NCI-H446 treated with DMSO at 0.1 percent for 48 hours (cell line): ENCODE results near the gene BAIAP2.

Source experiments
- DNase-seq: peaks from one replicate; lab custom pipeline; 2025; lab: John Stamatoyannopoulos, UW

The BAIAP2 gene

GRCh38 chr17:81037798-81038733 lies 3.1 kb downstream of the BAIAP2 start:
- no peak for DNase-seq

DNA sequence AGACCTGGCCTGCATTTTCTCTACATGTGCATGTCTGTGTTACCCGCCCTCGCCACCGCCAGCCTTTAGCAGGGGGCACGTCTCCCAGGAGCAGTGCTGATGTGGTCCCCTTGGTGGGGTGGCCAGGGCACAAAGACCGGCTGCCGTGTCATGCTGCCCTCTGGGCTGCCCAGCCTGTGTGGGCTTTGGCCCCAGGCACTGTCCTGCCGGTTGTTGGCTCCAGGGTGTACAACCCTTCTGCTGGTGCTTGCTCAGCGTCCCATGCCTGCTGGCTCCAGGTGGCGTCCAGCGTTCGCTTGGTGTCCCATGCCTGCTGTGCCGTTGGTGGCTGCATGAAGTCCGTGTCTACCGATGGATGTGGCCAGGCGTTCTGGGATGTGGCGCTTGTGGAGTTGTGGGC lies 4.1 kb downstream of the BAIAP2 start:
- DNase-seq, result no peak

- no peak for DNase-seq
Observed at GRCh38 chr17:81039854-81040758, 5.2 kb downstream of the BAIAP2 start.

DNA sequence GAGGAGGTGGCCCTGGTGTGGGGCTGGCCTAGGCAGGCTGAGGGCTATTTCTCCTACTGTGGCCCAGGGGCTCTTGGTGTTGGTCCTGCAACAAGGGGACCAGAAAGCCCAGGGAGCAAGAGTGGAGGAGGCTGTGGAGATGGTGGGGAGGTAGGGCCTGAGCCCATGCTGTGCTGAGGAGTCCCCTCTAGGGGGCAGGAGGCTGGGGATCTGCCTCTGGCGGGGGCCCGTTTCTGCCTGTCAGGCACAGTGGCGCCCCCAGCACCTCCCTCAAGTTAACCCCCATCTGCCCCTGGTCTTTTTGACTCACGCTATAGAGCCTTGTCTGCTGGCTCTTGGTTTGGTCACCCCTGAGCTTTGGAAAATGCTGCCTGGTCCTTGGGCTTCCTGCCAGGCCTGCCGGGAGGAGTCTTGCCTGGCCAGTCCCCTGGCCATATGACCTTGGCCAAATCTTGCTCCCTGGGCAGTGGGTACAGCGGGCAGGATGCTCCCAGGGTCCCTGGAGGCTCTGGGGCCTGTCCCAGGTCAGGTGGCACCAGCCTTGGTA lies 5.9 kb downstream of the BAIAP2 start:
- no peak for DNase-seq

- no peak for DNase-seq
Observed at GRCh38 chr17:81042606-81043005, 7.7 kb downstream of the BAIAP2 start.

DNA sequence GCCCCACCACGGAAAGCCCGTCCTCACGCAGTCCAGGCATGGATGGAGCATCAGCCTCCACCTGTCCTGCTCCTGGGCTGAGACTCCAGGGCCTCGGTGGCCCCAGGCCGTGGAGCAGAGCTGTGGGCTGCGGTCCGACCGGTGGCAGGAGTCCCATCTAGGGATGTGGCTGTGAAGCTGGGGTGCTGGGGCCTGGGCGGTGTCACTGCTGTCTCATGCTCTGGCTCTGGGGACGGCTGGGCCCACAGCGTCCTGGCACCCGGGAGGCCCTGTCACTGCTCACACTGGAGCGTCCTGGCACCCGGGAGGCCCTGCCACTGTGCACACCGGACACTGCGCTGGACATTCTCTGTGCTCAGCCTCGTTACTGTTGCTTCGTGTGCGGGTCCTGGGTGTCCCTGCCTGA lies 8.4 kb downstream of the BAIAP2 start:
- no peak for DNase-seq

DNA sequence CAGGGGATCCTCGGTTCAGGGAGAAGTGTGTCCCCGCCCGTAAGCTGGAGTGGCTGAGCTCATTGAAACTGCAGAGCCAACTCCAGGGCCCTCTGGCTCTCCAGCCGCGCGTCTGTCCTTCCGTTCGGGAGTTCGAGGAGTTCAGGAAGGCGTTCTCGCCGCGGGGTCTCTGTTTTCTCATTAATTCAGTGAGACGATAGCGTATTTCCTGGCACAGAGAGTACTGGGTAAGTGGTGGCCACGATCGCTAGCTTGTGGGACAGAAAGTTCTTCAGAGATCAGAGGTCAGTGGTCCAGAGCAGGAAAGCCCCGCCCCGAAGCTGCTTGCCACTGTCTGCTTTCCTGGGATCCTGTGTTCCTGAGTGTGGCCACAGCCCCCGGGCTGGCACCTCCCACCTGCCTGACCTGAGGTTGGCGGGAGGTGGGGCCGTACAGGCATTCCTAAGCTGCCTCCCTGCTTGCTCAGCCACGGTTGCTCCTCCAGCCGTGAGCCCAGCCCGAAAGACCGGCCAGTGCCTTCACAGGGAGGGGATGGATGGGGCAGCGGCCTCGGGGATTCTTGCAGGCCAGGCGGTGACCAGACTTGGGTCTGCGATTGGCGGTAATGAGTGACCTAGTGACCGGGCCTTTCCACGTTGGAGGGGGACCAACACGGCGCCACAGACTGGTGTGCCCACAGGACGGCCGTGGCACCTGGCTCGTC lies 8.9 kb downstream of the BAIAP2 start:
- DNase-seq, result no peak

DNA sequence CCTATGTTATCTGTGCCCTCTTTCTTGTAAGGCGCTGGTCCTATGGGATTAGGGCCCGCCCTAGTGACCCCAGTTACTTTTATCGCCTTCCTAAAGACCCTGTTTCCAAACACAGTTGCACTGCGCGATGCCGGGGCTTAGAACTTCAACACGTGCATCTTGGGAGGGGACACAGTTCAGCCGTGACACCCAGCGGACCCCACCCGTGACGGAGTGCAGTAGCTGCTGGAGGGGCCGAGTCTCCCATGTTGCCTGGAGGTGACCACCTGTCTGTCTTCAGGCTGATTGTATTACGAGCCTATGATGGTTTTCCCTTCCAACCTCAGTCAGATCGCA lies 9.4 kb downstream of the BAIAP2 start:
- no peak for DNase-seq

- DNase-seq, result no peak
Observed at GRCh38 chr17:81044764-81045589, 10.0 kb downstream of the BAIAP2 start.

GRCh38 chr17:81045590-81046095 lies 10.7 kb downstream of the BAIAP2 start:
- DNase-seq, result no peak

DNA sequence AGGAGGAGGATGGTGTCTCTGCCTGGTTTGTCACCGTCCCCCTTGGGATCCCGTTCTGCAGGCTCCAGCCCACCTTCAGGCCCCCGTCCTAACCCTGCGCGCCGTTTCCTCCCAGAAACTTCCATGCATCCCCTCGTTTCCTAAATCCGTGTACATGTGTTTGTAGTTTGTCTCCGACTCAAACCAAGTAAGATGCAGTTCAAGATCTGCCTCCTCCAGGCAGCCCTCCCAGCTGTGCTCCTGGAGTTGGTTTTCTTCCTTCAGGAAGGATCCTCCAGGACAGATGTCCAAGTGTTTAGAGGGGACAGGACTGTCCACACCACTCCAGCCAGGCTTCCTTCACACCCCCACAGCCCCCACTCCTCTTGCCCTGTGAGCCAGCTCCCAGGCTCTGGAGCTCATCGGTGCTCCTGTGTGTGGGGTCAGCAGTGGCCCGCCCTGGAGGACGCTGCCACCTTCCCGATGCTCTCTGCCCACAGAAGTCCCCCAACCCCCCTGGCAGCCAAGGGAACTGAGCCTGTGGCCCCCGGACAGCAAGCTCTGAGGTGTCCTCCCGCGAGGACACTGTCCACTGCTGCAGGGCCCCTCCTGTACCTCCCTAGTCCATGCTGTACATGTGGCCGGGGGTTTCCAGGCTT lies 11.3 kb downstream of the BAIAP2 start:
- no peak for DNase-seq

- DNase-seq, result no peak
Observed at GRCh38 chr17:81046770-81047359, 11.9 kb downstream of the BAIAP2 start.

DNA sequence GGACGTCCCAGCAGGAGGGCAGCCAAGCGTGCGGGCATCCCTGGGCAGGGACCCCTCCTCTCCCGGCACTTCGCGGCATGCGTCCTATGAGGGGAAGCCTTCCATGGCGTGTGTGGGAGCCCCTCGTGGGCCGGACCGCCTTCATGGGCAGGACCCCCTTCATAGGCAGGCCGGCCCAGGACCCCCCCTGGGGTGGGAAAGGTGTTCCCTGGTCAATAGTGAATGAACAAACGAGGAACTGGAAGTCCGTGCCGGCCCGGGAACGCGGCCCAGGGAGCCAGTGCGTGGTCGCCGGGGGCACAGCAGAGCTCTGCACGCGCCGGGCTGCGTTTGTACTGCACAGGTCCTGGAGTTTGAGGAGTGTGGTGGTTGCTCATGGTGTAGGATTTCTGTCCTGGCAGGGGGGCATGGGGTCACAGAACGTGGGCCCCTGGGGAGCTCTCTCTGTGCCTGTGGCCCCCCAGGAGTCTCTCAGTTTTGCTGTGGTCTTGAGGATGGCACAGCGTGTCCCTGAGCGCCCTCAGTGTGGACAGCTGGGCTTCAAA lies 13.9 kb downstream of the BAIAP2 start:
- no peak for DNase-seq

DNA sequence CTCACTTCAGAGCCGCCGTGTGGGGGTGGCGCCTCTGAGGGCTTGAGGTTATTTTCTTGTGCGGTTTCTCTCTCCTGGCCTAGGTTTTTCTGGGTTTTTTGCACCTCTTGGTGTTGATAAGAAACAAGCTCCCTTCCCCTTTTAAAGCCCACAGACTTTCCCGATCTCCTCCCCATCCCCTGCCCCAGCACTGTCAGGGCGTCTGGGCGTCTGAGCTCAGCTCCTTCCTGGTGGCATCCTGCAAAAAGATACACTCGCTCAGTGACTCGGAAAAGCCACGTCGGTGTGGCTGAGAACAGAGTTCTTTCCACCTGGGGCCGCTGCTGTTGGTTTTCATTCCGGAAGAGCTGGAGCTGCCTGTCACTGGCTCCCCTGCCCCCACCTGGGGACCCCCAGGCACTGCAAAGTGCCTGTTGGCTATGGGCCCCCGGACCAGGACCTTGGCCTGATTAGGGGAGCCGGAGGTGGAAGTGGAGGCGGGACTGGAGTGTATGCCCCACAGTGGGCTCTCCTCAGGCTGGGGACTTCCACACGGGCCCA lies 14.5 kb downstream of the BAIAP2 start:
- DNase-seq, result no peak

- DNase-seq, result no peak
Observed at GRCh38 chr17:81049973-81050551, 15.1 kb downstream of the BAIAP2 start.

GRCh38 chr17:81050645-81051625 lies 16.0 kb downstream of the BAIAP2 start:
- DNase-seq, result no peak

DNA sequence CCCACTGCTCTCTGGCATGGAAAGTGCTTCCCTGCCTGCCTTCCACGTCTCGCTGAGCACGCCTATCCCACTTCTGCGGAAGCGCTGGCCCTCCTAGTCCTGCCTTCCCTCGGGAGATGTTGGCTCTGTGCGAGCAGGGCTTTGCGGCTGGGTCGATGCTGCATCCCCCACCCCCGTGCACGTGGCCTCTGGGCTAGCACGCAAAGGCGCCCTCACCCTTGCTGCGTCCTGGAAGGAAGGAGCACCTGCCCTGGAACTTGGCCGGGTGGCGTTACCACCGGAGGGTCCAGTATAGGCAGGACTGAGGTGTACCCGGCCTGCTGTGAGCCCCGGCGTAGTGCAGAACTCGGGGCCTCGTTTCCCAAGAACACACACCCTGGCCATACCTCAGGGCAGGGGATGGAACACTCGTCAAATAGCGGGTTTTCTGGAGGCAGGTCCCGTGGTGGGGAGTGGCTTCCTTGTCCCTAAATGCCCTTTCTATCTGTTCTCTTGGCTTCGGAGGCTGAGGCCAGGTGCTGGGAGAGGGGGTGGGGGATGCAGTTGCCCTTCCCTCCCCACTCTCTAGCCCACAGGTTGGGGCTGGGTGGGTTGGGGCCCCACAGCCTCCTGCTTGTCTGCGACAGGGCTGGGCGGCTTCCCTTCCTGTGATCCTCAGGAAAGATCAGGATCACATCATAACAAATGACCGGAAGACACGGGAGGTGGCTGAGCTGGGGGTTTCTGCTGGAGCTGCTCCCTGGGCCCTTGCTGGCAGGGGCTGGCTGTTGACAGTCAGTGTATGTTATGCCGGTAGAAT lies 17.4 kb downstream of the BAIAP2 start:
- no peak for DNase-seq
